HepG2 (cell line): Measurements from ENCODE around the gene FMR1. TPM values are rescaled to one million over a fixed set of nuclear protein-coding genes. Genes with fewer than 3 reads are reported as not detected.
A peak's percentile ranks its signal among the peaks of the same experiment; 100 is the strongest.

Experiments
- ADNP ChIP-seq: sonication (generic); formaldehyde crosslinking; IDR thresholded peaks from 2 replicates; pipeline ENCODE4 v1.4.0; 2020; ENCODE audit warnings: missing genetic modification reagents
- CEBPG ChIP-seq: IDR thresholded peaks from 2 replicates; pipeline ENCODE4 v1.6.1; 2016
- DNMT3B ChIP-seq: conservative IDR thresholded peaks from 2 replicates; pipeline ENCODE4 v1.6.1; 2016; ENCODE audit warnings: missing biosample characterization, control low read depth
- FIP1L1 ChIP-seq: fragments of 200-400 bp; formaldehyde crosslinking; IDR thresholded peaks from 2 replicates; pipeline ENCODE4 v1.6.1; 2018; ENCODE audit warnings: low read depth, mild to moderate bottlenecking, low read length, moderate library complexity, borderline replicate concordance; ENCODE audit not compliant: insufficient read depth
- KAT8 ChIP-seq: IDR thresholded peaks from 2 replicates; pipeline ENCODE4 v1.6.1; 2016; ENCODE audit warnings: missing genetic modification reagents, missing compliant biosample characterization
- MEIS1 ChIP-seq: sonication (generic); formaldehyde crosslinking; IDR thresholded peaks from 2 replicates; pipeline ENCODE4 v1.9.0; 2021; ENCODE audit warnings: mild to moderate bottlenecking, missing genetic modification reagents, moderate library complexity, borderline replicate concordance
- MIXL1 ChIP-seq: IDR thresholded peaks from 2 replicates; pipeline ENCODE4 v1.6.1; 2016
- PAX8 ChIP-seq: sonication (generic); formaldehyde crosslinking; IDR thresholded peaks from 2 replicates; pipeline ENCODE4 v1.8.0; 2022; ENCODE audit warnings: mild to moderate bottlenecking, missing genetic modification reagents, borderline replicate concordance
- PHF20 ChIP-seq: sonication (generic); formaldehyde crosslinking; IDR thresholded peaks from 2 replicates; pipeline ENCODE4 v1.5.0; 2020; ENCODE audit warnings: mild to moderate bottlenecking, missing genetic modification reagents
- RAD51 ChIP-seq: fragments of 450-650 bp; IDR thresholded peaks from 2 replicates; pipeline ENCODE4 v1.6.1; 2016; ENCODE audit warnings: borderline replicate concordance
- SAP130 ChIP-seq: IDR thresholded peaks from 2 replicates; pipeline ENCODE4 v1.6.1; 2016; ENCODE audit warnings: low read depth
- SCMH1 ChIP-seq: sonication (generic); formaldehyde crosslinking; IDR thresholded peaks from 2 replicates; pipeline ENCODE4 v1.9.0; 2021; ENCODE audit warnings: missing genetic modification reagents, mild to moderate bottlenecking, borderline replicate concordance
- SIX1 ChIP-seq: sonication (generic); formaldehyde crosslinking; IDR thresholded peaks from 2 replicates; pipeline ENCODE4 v1.4.0; 2020; ENCODE audit warnings: missing genetic modification reagents, borderline replicate concordance
- SSRP1 ChIP-seq: IDR thresholded peaks from 2 replicates; pipeline ENCODE4 v1.6.1; 2016; ENCODE audit warnings: control low read depth
- TBP ChIP-seq: sonication (generic); formaldehyde crosslinking; IDR thresholded peaks from 2 replicates; pipeline ENCODE4 v1.5.0; 2020; ENCODE audit warnings: missing genetic modification reagents
- ZFP36L1 ChIP-seq: sonication (generic); formaldehyde crosslinking; IDR thresholded peaks from 2 replicates; pipeline ENCODE4 v1.8.0; 2022; ENCODE audit warnings: mild to moderate bottlenecking, missing genetic modification reagents, moderate library complexity
- ZNF451 ChIP-seq: sonication (generic); formaldehyde crosslinking; IDR thresholded peaks from 2 replicates; pipeline ENCODE4 v1.5.0; 2020; ENCODE audit warnings: mild to moderate bottlenecking, missing genetic modification reagents
- ZNF562 ChIP-seq: sonication (generic); formaldehyde crosslinking; IDR thresholded peaks from 2 replicates; pipeline ENCODE4 v1.8.0; 2022; ENCODE audit warnings: missing genetic modification reagents, borderline replicate concordance
- ZNF563 ChIP-seq: sonication (generic); formaldehyde crosslinking; IDR thresholded peaks from 2 replicates; pipeline ENCODE4 v1.8.0; 2022; ENCODE audit warnings: mild to moderate bottlenecking, moderate library complexity, missing genetic modification reagents
- ZNF839 ChIP-seq: sonication (generic); formaldehyde crosslinking; IDR thresholded peaks from 2 replicates; pipeline ENCODE4 v1.4.0; 2020; ENCODE audit warnings: missing genetic modification reagents, mild to moderate bottlenecking, borderline replicate concordance
- polyA plus RNA-seq, 8 experiments: library from polyadenylated mRNA; depleted of rRNA in 3 of 8; stranded (reverse) in 7 of 8; unstranded in 1 of 8; fragments of >200 nt; fragmentation: Illumina TruSeq in 4 of 8; extraction: Trizol in 4 of 8; gene quantifications; 2 replicates each; pipeline versions ENCODE4 v1.2.1 to v1.2.3, GENCODE V29; 2011 to 2016; ENCODE audit warnings: low read depth in 4 of 8, missing spikeins in 1 of 8, mixed read lengths in 1 of 8; ENCODE audit not compliant: insufficient read depth in 1 of 8
- total RNA-seq, 5 experiments: library from RNA; depleted of rRNA; stranded (reverse); fragments of >200 nt; fragmentation: Illumina TruSeq; extraction: Trizol; gene quantifications; 2 replicates each; pipeline ENCODE4 v1.2.3, GENCODE V29; 2016; ENCODE audit warnings: low read depth in 1 of 5
- TF ChIP-seq, protein P1 (sequence below): sonication (generic); formaldehyde crosslinking; IDR thresholded peaks from 2 replicates; pipeline ENCODE4 v1.8.1; 2023; ENCODE audit warnings: mild to moderate bottlenecking, missing genetic modification reagents, borderline replicate concordance
- TF ChIP-seq, protein P2 (sequence below): conservative IDR thresholded peaks from 2 replicates; pipeline ENCODE4 v1.6.1; 2018; ENCODE audit warnings: missing genetic modification reagents
- TF ChIP-seq, protein P3 (sequence below): sonication (generic); formaldehyde crosslinking; IDR thresholded peaks from 2 replicates; pipeline ENCODE4 v1.4.0; 2020; ENCODE audit warnings: missing genetic modification reagents
- TF ChIP-seq, protein P4 (sequence below): sonication (generic); formaldehyde crosslinking; IDR thresholded peaks from 2 replicates; pipeline ENCODE4 v1.4.0; 2020; ENCODE audit warnings: missing genetic modification reagents
- TF ChIP-seq, protein P5 (sequence below): sonication (generic); formaldehyde crosslinking; IDR thresholded peaks from 2 replicates; pipeline ENCODE4 v1.5.0; 2020; ENCODE audit warnings: missing genetic modification reagents

Gene FMR1
- total and polyA plus RNA-seq, 2 of the 13 experiments (the other 11 are each of a cell fraction or from before 2014, with no cell fraction given) = 27.8 to 49.6 TPM

DNA sequence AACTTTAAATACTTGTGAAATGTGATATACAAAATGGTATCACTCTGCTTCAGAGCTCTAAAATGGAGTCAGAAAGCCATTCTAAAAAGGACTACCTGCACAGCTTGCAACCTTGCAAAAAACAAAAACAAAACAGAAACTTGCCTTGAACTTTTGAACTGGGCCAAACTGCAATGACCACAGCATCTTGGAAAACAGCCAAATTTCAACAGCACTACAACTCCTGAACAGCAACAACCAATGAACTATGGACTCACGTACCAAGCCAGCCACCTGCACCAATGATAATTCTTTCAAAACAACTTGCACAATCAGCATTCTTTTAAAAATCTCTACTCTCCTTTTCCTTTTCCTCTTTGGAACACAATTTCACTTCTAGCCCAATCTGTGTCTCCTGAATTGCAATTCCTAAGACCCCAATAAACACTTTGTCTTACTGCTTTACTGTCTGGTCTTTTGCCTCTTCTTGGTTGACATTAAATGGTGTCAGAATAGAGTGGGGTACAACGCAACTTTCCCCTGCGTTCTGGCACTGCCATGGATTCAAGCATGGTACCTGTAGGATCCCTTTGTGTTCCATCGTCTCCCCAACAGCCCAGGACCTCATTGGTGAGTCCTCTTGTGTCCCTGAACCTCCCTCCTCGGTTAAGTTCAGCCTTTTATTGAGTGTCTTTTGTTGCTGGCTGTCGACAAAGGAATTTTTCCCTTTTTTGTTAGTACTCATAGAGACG, 35.7 kb upstream of the FMR1 start (continued):
- TF ChIP-seq, protein P1, sequence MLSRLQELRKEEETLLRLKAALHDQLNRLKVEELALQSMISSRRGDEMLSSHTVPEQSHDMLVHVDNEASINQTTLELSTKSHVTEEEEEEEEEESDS (CRISPR knock-in tag) = no peak
- TF ChIP-seq ZNF451 (CRISPR knock-in tag) (no peak), PHF20 (no peak), FIP1L1 (no peak), SCMH1 (no peak), DNMT3B (CRISPR knock-in tag) (no peak), CEBPG (CRISPR knock-in tag) (peak; percentile 79), PAX8 (CRISPR knock-in tag) (no peak), TBP (no peak), ZNF839 (CRISPR knock-in tag) (no peak), SAP130 (peak; percentile 26; the same call in 1 of the 2 replicates), SSRP1 (CRISPR knock-in tag) (no peak), ZNF562 (CRISPR knock-in tag) (no peak), RAD51 (no peak), MEIS1 (CRISPR knock-in tag) (no peak), SIX1 (CRISPR knock-in tag) (no peak), ADNP (CRISPR knock-in tag) (no peak), KAT8 (peak; percentile 59; the same call in 1 of the 2 replicates), MIXL1 (CRISPR knock-in tag) (peak; percentile 58; the same call in 1 of the 2 replicates), ZFP36L1 (no peak), ZNF563 (CRISPR knock-in tag) (no peak)
- TF ChIP-seq, protein P2, sequence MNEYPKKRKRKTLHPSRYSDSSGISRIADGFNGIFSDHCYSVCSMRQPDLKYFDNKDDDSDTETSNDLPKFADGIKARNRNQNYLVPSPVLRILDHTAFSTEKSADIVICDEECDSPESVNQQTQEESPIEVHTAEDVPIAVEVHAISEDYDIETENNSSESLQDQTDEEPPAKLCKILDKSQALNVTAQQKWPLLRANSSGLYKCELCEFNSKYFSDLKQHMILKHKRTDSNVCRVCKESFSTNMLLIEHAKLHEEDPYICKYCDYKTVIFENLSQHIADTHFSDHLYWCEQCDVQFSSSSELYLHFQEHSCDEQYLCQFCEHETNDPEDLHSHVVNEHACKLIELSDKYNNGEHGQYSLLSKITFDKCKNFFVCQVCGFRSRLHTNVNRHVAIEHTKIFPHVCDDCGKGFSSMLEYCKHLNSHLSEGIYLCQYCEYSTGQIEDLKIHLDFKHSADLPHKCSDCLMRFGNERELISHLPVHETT (CRISPR knock-in tag) = no peak
- TF ChIP-seq, protein P3, sequence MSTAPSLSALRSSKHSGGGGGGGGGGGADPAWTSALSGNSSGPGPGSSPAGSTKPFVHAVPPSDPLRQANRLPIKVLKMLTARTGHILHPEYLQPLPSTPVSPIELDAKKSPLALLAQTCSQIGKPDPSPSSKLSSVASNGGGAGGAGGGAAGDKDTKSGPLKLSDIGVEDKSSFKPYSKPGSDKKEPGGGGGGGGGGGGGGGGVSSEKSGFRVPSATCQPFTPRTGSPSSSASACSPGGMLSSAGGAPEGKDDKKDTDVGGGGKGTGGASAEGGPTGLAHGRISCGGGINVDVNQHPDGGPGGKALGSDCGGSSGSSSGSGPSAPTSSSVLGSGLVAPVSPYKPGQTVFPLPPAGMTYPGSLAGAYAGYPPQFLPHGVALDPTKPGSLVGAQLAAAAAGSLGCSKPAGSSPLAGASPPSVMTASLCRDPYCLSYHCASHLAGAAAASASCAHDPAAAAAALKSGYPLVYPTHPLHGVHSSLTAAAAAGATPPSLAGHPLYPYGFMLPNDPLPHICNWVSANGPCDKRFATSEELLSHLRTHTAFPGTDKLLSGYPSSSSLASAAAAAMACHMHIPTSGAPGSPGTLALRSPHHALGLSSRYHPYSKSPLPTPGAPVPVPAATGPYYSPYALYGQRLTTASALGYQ (CRISPR knock-in tag) = no peak
- TF ChIP-seq, protein P4, sequence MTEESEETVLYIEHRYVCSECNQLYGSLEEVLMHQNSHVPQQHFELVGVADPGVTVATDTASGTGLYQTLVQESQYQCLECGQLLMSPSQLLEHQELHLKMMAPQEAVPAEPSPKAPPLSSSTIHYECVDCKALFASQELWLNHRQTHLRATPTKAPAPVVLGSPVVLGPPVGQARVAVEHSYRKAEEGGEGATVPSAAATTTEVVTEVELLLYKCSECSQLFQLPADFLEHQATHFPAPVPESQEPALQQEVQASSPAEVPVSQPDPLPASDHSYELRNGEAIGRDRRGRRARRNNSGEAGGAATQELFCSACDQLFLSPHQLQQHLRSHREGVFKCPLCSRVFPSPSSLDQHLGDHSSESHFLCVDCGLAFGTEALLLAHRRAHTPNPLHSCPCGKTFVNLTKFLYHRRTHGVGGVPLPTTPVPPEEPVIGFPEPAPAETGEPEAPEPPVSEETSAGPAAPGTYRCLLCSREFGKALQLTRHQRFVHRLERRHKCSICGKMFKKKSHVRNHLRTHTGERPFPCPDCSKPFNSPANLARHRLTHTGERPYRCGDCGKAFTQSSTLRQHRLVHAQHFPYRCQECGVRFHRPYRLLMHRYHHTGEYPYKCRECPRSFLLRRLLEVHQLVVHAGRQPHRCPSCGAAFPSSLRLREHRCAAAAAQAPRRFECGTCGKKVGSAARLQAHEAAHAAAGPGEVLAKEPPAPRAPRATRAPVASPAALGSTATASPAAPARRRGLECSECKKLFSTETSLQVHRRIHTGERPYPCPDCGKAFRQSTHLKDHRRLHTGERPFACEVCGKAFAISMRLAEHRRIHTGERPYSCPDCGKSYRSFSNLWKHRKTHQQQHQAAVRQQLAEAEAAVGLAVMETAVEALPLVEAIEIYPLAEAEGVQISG (CRISPR knock-in tag) = 0 out of 2 replicates have a peak, but pooled peaks have one; percentile 32
- TF ChIP-seq, protein P5, sequence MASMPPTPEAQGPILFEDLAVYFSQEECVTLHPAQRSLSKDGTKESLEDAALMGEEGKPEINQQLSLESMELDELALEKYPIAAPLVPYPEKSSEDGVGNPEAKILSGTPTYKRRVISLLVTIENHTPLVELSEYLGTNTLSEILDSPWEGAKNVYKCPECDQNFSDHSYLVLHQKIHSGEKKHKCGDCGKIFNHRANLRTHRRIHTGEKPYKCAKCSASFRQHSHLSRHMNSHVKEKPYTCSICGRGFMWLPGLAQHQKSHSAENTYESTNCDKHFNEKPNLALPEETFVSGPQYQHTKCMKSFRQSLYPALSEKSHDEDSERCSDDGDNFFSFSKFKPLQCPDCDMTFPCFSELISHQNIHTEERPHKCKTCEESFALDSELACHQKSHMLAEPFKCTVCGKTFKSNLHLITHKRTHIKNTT (CRISPR knock-in tag) = no peak
